Stimulated activated CD8-positive, alpha-beta memory T cell treated with anti-CD3 and anti-CD28 coated beads, Interleukin-12 subunit alpha, Interleukin-12 subunit beta, amount 100 ng/mL, for 1 hour (primary cell): ENCODE measurements around the gene SPIN4.
A peak's percentile ranks its signal among the peaks of the same experiment; 100 is the strongest.
"Not testable (repeated sequence)": the region's sequence is repeated elsewhere in the genome, so short reads cannot be mapped to it uniquely, and the experiment has no call there.

ENCODE experiments used
- DNase-seq: peaks from one replicate; pipeline ENCODE4 v3.0.0-alpha.2; 2020; ENCODE audit warnings: low read depth

SPIN4 gene

DNA sequence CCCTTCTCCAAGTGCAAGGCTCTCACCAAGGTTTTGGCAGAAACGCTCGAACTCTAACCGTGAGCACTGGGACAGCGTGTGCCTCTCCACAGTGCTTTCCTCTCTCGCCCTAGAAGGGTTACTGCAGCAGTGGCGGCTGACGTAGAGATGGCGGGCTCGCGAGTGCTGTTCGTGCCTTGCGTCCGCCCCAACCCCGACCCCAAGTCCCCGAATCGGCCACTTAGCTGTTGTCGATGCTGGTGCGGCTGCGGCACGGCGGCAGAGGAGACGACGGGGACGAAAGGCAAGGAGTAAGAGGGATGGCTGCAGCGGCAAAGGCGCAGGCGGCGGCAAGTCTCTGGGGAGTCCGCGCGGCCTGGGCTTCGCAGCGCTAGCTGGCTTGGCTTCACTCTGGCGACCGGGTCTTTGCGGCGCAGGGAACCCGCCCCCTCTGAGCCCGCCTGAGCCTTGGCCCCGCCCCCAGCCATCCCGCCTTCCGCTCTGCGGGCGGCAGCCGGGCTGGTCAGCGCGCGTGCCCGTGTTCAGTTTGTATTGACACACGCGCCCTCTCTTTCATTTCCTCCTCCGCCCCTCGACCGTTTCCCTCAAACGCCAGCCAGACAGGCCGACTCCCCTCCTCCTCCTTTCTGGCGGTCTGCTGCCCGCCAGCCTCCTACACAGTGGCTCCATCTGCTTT is at the start of gene SPIN4:
Gene SPIN4 (minus strand): TSS at position 392 of the 676 bp plus-strand sequence. CDS start 513 bp downstream, outside the sequence.
- peak; percentile 37 for DNase-seq

DNA sequence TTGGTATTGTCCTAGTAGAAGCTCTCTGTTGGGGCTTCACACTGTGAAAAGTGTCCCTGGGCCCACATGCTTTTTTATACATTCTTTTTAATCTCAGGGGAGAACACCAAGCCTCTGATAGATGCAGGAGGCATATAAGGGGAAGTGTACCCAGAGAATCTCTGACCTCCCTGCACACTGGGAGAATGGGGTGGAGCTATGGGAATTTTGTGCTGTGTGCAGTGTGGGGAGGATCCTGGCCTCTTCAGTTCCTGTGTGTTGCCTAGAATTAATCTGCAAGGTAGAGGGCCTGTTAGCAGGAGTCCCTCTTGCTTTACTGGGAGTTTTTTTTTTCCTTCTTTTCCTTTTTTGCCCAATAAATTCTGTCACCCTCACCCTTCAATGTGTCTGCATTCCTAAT is 49.2 kb upstream of the SPIN4 start:
- DNase-seq, result no peak

DNA sequence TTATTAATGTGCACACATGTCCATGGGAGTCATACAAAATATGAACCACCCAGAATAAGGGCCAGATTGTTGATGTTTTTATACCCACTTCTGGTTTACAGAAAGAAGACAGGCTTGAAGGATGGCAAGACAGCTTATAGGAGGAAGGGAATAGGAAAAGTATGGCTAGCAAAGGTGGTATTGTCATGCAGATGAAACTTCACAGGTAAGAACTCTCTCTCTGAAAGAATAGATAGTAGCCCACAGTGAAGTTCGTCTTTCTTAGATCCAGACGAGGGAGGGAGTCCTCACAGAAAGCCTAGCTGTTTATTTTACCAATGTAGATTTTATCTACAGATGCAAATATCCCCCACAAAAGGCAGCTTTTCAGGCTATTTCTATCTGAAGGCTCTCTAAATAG is 43.7 kb upstream of the SPIN4 start:
- no peak for DNase-seq

DNA sequence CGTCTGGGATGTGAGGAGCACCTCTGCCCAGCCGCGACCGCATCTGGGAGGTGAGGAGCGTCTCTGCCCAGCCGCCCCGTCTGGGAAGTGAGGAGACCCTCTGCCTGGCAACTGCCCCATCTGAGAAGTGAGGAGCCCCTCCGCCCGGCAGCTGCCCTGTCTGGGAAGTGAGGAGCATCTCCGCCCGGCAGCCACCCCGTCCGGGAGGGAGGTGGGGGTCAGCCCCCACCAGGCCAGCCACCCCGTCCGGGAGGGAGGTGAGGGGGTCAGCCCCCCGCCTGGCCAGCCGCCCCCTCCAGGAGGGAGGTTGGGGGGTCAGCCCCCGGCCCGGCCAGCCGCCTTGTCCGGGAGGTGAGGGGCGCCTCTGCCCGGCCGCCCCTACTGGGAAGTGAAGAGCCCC is 42.0 kb upstream of the SPIN4 start:
- not testable (repeated sequence) for DNase-seq

DNA sequence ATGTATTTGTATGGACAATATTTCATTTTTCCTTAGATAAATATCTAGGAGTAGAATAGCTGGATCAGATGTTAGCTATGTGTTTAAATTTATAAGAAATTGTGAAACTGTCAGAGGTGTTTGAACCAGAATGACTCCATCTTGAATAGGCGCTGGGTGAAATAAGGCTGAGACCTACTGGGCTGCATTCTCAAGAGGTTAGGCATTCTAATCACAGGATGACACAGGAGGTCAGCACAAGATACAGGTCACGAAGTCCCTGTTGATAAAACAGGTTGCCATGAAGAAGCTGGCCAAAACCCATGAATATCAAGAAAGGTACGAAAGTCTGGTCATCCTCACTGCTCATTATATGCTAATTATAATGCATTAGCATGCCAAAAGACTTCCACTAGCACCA is 36.3 kb upstream of the SPIN4 start:
- no peak for DNase-seq

DNA sequence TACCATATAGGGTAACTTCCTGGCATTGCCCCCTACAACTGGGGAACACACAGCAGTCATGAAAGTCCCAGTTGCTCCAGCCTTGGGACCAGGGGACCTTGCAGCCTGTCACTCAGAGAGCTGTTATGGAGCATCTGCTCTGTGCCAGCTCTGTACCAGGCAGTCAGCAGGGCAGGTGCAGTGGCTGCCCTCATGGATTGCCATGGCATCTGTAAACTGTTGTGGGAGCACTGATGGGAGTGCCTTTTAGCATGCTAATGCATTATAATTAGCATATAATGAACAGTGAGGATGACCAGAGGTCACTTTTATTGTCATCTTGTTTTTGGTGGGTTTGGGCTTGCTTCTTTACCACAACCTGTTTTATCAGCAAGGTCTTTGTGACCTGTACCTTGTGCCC is 33.1 kb upstream of the SPIN4 start:
- not testable (repeated sequence) for DNase-seq

DNA sequence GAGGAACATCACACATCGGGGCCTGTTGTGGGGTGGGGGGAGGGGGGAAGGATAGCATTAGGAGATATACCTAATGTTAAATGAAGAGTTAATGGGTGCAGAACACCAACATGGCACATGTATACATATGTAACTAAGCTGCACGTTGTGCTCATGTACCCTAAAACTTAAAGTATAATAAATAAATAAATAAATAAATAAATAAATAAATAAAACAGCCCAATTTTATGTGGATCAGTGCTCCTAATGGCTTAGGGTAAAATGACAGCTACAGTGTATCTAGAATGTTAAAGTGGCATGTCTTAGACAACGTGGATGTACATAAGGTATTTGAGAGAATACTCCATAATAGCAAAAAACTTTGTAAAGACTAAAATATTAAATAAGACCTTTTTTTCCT is 21.9 kb upstream of the SPIN4 start:
- DNase-seq, result not testable (repeated sequence)

DNA sequence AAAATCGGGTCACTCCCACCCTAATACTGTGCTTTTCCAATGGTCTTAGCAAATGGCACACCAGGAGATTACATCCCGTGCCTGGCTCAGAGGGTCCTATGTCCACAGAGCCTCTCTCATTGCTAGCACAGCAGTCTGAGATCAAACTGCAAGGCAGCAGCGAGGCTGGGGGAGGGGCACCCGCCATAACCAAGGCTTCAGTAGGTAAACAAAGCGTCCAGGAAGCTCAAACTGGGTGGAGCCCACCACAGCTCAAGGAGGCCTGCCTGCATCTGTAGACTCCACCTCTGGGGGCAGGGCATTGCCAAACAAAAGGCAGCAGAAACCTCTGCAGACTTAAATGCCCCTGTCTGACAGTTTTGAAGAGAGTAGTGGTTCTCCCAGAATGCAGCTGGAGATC is 16.6 kb upstream of the SPIN4 start:
- not testable (repeated sequence) for DNase-seq

DNA sequence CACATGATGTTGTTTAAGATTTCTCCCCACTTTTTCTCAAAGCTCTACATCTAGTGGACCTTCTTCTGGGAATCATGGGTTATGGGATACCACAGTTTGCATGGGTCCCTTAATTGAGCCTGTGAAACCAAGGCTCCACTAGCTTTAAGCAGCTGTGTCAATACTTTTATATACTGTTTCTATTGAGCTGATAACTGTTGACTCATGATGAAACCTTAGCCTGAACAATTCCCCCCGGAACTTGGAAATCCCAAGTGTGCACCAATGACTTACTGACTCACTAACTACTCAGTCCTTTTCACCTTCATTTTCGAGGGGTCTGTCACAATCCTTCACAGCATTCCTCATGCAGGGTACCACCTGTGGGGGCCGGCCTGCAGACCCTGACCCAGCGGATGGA is 12.7 kb upstream of the SPIN4 start:
- no peak for DNase-seq

DNA sequence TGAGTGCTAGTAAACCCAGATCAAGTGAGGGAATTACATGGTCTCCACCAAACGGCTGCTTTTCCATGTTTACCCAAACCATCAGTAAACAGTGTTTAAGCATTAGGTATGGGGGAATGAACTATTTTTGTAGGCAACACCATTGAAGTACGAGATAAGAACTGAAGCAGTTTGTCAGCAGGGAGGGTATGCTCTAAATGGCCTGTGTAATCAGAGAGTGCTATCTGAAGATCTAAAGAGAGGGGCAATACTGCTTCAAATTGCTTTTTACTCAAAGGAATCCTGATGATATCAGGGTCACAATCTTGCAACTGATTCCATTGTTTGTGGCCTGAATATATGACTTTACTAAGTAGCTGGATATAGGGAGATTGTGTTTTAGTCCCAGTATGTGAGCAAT is 10.4 kb upstream of the SPIN4 start:
- no peak for DNase-seq

DNA sequence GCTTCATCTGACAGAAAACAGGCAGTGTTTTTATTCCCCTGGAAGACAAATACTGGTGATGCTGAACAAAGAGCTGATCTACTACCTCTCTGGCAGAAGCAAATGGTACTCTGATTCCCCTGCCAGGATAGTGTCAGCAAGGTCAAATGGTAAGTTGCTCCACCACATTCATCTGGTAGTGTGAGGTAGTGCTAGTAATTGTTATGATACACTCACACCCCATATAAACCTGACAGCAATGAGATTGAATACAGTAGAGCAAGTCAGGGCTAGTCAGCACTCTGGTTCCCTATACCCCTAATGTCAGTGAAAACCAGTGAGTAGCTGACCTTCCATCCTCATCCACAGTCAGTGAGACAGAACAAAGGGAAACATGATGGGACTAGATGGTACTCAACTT is 3.4 kb upstream of the SPIN4 start:
- no peak for DNase-seq

DNA sequence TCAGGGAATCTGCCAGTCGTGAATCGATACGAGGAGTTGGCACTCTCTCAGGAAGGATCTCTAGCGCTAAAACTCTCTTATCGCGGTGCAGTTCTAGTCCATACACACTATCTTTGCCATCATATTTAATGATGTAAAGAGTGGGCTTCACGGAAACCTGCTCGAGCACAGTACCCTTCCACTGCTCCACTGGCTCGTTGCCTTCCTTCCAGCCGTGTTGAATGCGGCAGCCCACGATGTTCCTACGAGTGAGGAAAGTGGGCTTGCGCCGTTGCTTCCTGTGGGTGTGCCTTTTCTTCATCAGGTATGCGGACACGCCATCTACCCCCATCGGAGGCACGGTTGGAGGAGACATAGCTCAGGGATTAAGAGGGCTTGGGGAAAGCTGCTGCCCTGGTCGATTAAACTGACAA is 661 bp downstream of the SPIN4 start:
- no peak for DNase-seq

DNA sequence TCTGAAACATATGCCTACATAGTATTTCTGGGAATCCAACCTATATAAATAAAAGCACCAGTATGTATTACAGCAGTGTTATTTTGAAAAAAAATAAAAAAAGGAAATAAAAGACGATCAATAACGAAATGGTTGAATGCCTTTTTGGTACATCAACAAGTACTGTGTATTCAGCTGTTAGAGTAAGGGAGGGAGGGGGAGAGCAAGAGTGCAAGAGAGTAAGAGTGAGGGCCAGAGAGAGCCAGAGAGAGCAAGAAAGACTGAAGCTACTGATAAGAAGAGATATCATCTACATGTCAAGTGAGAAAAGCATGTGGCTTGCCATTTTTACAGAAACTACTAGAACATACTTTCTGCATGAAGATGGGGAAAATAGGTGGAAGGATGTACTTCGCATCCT is 1.8 kb downstream of the SPIN4 start:
- no peak for DNase-seq

DNA sequence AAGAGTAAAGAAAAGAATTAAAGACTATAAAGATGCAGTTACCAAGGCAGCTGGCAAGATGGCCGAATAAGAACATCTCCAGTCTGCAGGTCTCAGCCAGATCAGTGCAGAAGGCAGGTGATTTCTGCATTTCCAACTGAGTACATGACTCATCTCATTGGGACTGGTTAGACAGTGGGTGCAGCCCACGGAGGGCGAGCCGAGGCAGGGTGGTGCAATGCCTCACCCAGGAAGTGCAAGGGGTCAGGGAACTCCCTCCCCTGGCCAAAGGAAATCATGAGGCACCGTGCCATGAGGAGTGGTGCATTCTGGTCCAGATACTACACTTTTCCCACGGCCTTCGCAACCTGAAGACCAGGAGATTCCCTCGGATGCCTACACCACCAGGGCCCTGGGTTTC is 20.5 kb downstream of the SPIN4 start:
- no peak for DNase-seq

DNA sequence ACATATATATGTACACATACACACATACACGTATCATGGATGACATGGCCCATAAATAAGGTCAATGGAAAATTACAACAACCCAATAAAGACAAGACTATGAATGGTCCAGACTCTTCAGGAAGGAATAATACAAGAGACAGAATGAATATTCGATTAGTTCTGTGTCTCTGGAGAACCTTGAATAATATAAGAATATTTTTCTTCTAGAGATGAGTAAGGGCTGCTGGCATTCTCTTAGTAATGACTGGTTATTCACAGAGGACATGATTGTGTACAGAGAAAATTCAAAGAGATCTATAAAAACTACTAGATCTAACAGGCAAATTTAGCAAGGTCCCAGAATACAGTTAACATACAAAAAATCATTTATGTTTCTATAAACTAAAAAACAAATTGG is 23.3 kb downstream of the SPIN4 start:
- DNase-seq, result no peak

DNA sequence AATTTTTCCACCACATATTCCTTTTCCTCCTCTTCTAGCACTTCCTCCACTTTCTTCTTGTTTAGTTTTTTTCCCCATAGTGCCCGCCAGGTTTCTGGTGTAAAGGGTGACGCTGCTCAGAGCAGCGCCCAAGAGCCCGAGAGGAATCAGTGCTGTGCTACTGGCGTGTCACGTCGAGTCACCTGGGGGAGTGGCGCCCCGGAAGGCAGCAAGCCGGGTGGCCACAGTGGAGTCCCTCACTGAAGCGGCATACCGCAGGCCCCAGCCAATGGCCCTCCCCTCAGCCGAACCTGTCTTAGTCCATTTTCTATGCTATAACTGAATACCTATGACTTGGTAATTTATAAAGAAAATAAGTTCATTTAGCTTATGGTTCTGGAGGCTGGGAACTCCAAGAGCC is 51.5 kb downstream of the SPIN4 start:
- DNase-seq, result no peak
